NT2/D1 (cell line): ENCODE results near the gene CTSD.

Source experiments
- DNase-seq: peaks from one replicate; pipeline ENCODE4 v3.0.0-alpha.2; 2011; ENCODE audit warnings: low read depth, low spot score
- H3K27me3 ChIP-seq: 2 replicates; pipeline ENCODE4 v1.6.0; 2011; ENCODE audit warnings: mild to moderate bottlenecking; ENCODE audit not compliant: insufficient read length, insufficient read depth
- H3K36me3 ChIP-seq: 2 replicates; pipeline ENCODE4 v1.6.1; 2011; ENCODE audit warnings: mild to moderate bottlenecking, low read length, mixed read lengths; ENCODE audit not compliant: insufficient read depth, insufficient read length
- H3K4me1 ChIP-seq: 2 replicates; pipeline ENCODE4 v1.5.1; 2011; ENCODE audit not compliant: insufficient read depth, insufficient read length
- H3K4me3 ChIP-seq: 2 replicates; pipeline ENCODE4 v1.5.1; 2011; ENCODE audit warnings: low read depth; ENCODE audit not compliant: insufficient read length
- H3K9ac ChIP-seq: 2 replicates; pipeline ENCODE4 v1.6.0; 2011; ENCODE audit warnings: low read depth; ENCODE audit not compliant: insufficient read length
- H3K9me3 ChIP-seq: 2 replicates; pipeline ENCODE4 v1.5.1; 2011; ENCODE audit warnings: mild to moderate bottlenecking, low read length; ENCODE audit not compliant: insufficient read depth
- SUZ12 ChIP-seq: IDR thresholded peaks from 2 replicates; pipeline ENCODE4 v1.6.1; 2011; ENCODE audit not compliant: insufficient read length, insufficient read depth; ENCODE audit errors: extremely low read depth
- YY1 ChIP-seq: IDR thresholded peaks from 2 replicates; pipeline ENCODE4 v1.6.1; 2011; ENCODE audit not compliant: insufficient read length, insufficient read depth
- ZNF274 ChIP-seq: IDR thresholded peaks from 2 replicates; pipeline ENCODE4 v1.6.1; 2011; ENCODE audit warnings: mild to moderate bottlenecking, low read depth, low read length

The CTSD gene

GRCh38 chr11:1803246-1803645 lies 39.5 kb upstream of the CTSD start:
- Histone ChIP-seq H3K9me3 (no peaks in the 10 kb centered on the region), H3K4me1 (no peaks in the 10 kb centered on the region), H3K9ac (no peak overlapping the region), H3K36me3 (no peaks in the 10 kb centered on the region), H3K27me3 (no peaks in the 10 kb centered on the region), H3K4me3 (no peak overlapping the region)
- TF ChIP-seq SUZ12 (no peak), YY1 (no peak), ZNF274 (no peak)
- no peak for DNase-seq

- Histone ChIP-seq H3K9ac (no peak overlapping the region), H3K27me3 (no peaks in the 10 kb centered on the region), H3K4me3 (no peak overlapping the region), H3K9me3 (no peaks in the 10 kb centered on the region), H3K4me1 (no peaks in the 10 kb centered on the region), H3K36me3 (no peaks in the 10 kb centered on the region)
- DNase-seq: no peak
- no peak for TF ChIP-seq YY1
- no peak for TF ChIP-seq SUZ12
- TF ChIP-seq ZNF274: no peak
Measured at GRCh38 chr11:1797391-1798125, 33.8 kb upstream of the CTSD start.

GRCh38 chr11:1796413-1797011 lies 32.8 kb upstream of the CTSD start:
- Histone ChIP-seq H3K4me3 (no peak overlapping the region), H3K4me1 (no peaks in the 10 kb centered on the region), H3K36me3 (no peaks in the 10 kb centered on the region), H3K27me3 (no peaks in the 10 kb centered on the region), H3K9ac (no peak overlapping the region), H3K9me3 (no peaks in the 10 kb centered on the region)
- TF ChIP-seq YY1 (no peak), SUZ12 (no peak), ZNF274 (no peak)
- no peak for DNase-seq

GRCh38 chr11:1793081-1793480 lies 29.4 kb upstream of the CTSD start:
- no peak overlapping the region for H3K9ac ChIP-seq
- TF ChIP-seq ZNF274: no peak
- no peak for TF ChIP-seq YY1
- TF ChIP-seq SUZ12: no peak

GRCh38 chr11:1792461-1792860 lies 28.7 kb upstream of the CTSD start:
- no peak overlapping the region for H3K9ac ChIP-seq
- TF ChIP-seq ZNF274: no peak
- DNase-seq: no peak

More at GRCh38 chr11:1793081-1793480, 29.4 kb upstream of the CTSD start:
- no peak overlapping the region for H3K4me3 ChIP-seq
- H3K27me3 ChIP-seq: no peaks in the 10 kb centered on the region
- no peaks in the 10 kb centered on the region for H3K4me1 ChIP-seq
- no peak for DNase-seq
- H3K9me3 ChIP-seq: no peaks in the 10 kb centered on the region
- no peaks in the 10 kb centered on the region for H3K36me3 ChIP-seq

GRCh38 chr11:1791912-1792311 lies 28.2 kb upstream of the CTSD start:
- Histone ChIP-seq H3K4me3 (no peak overlapping the region), H3K9ac (no peak overlapping the region), H3K9me3 (no peaks in the 10 kb centered on the region), H3K4me1 (no peaks in the 10 kb centered on the region), H3K36me3 (no peaks in the 10 kb centered on the region), H3K27me3 (no peaks in the 10 kb centered on the region)
- TF ChIP-seq SUZ12 (no peak), ZNF274 (no peak), YY1 (no peak)
- no peak for DNase-seq

More at GRCh38 chr11:1792461-1792860, 28.7 kb upstream of the CTSD start:
- Histone ChIP-seq H3K9me3 (no peaks in the 10 kb centered on the region), H3K4me3 (no peak overlapping the region), H3K27me3 (no peaks in the 10 kb centered on the region), H3K4me1 (no peaks in the 10 kb centered on the region), H3K36me3 (no peaks in the 10 kb centered on the region)

GRCh38 chr11:1786466-1786865 lies 22.7 kb upstream of the CTSD start:
- Histone ChIP-seq H3K9me3 (no peaks in the 10 kb centered on the region), H3K36me3 (no peaks in the 10 kb centered on the region), H3K4me1 (peaks cover 20% of the 10 kb centered on the region), H3K9ac (no peak overlapping the region), H3K4me3 (no peak overlapping the region), H3K27me3 (no peaks in the 10 kb centered on the region)
- DNase-seq: no peak
- no peak for TF ChIP-seq SUZ12
- TF ChIP-seq ZNF274: no peak
- no peak for TF ChIP-seq YY1
